GM19468 (cell line): Measurements from ENCODE around the gene GCN1.
"Not testable (repeated sequence)": the region's sequence is repeated elsewhere in the genome, so short reads cannot be mapped to it uniquely, and the experiment has no call there.

Experiments
- ATAC-seq: cut with Tn5 transposase; IDR thresholded peaks from one replicate; pipeline ENCODE4 v1.9.1; 2021; ENCODE audit warnings: mild to moderate bottlenecking, moderate library complexity, moderate number of reproducible peaks; ENCODE audit not compliant: unreplicated experiment; ENCODE audit errors: extremely low read depth

The GCN1 gene

DNA sequence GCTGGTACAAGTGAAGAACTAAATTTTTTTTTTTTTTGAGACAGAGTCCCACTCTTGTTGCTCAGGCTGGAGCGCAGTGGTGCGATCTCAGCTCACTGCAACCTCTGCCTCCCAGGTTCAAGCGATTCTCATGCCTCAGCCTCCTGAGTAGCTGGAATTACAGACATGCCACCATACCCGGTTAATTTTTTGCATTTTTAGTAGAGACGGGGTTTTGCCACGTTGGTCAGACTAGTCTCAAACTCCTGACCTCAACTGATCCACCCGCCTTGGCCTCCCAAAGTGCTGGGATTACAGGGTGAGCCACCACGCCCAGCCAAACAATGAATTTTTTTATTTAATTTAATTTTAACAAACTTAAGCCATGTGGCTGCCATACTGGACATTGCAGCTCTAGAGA, 1.2 kb downstream of the GCN1 start:
- ATAC-seq: not testable (repeated sequence)

- ATAC-seq: no peak
Measured at GRCh38 chr12:120190985-120191480, 3.5 kb downstream of the GCN1 start.

DNA sequence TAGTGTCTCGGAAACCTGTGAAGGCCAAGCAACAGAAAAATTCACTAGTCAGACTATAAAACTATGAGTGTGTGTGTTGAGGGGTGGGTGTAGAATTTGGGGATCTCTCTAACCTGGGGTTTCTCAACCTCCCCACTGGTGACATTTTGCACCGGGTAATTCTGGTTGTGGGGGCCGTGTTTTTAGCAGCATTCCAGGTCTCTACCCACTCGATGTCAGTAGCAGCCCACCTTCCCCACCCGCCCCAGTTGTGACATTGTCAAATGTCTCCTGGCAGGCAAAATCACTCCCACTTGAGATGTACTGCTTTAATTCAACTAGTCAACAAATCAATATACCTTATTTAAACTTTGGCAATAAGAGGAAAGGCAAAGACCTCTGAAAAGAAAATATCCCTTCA, 4.1 kb downstream of the GCN1 start:
- ATAC-seq: no peak

DNA sequence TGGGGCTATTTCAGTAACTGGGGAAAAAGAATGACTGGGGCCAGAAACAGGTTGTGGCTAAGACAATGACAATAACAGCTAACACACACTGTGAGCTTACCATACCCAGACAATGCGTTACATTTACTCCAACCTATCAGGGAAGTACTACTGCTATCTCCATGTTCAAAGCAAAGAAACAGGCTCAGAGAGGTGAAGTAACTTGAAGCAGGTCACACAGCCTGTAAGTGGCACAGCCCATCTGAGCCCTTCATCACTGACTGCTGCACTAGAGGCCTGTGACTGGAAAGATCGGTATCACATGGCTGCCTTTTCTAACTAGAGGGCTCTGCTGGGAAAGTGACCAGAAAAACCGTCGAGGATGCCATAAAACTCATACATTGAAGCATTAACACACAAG, 7.9 kb downstream of the GCN1 start:
- no peak for ATAC-seq

DNA sequence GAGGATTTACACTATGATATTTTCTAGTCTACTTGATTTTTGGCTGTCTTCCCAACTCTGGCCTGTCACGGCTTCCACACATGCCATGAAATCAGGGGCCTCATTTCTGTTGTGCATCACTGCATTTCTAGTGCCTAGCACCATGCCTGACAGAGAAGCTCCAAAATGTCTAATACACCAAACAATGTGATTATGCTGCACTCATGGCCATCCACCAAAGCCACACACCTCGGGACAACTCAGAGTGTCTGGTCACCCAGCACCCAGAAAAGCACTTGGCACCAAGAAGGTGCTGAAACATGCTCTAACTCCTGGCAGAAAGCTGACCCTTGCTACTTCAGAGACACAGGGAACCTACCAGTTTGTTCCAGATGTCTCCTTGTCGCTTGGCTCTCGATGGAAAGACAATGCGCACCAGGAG, 11.3 kb downstream of the GCN1 start:
- ATAC-seq: no peak

- ATAC-seq: no peak
Measured at GRCh38 chr12:120181991-120182631, 12.4 kb downstream of the GCN1 start.

DNA sequence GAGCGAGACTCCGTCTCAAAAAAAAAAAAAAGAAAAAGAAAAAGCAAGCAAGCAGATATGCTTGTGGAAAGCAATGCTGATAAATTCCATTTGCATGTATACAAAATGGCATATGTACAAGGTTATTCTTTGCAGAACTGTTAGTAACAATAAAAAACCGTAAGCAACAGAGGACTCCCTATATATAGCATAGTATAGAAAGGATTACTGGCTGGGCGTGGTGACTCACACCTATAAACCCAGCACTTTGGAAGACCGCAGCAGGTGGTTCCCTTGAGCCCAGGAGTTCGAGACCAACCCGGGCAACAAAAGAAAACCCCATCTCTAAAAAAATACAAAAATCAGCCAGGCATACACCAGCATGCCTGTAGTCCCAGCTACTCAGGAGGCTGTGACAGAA, 13.5 kb downstream of the GCN1 start:
- no peak for ATAC-seq

- ATAC-seq: no peak
Measured at GRCh38 chr12:120175537-120175936, 19.0 kb downstream of the GCN1 start.

GRCh38 chr12:120175062-120175461, 19.5 kb downstream of the GCN1 start:
- ATAC-seq: no peak

DNA sequence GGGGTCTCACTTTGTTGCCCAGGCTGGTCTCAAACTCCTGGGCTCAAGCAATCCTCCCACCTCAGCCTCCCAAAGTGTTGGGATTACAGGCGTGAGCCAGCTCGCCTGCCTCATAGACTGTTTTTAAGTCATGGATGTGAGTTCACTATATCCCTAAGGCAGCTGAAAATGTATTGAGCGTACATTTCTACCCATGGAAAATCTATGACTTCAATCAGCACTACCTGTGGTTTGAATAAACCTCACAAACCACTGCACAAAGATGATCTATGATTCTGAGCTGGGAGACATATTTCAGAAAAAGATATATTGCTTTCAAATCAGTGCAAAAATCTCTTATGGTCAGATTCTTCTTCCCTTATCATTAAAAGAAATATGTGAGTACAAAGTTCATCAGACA, 22.5 kb downstream of the GCN1 start:
- ATAC-seq: no peak

DNA sequence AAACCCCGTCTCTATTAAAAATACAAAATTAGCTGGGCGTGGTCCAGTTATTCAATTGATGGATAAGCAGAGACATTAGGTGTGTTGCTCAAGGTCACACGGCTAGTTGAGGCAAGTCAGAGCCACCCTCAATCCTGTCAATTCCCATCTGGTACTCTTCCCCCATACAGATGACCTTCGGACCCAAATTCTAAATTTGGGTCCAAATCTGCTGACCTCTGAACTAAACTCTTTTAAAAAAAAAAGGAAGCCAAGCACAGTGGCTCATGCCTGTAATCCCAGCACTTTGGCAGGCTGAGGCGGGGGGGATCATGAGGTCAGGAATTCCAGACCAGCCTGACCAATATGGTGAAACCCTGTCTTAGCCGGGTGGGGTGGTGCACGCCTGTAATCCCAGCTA, 23.9 kb downstream of the GCN1 start:
- ATAC-seq: no peak

- ATAC-seq: no peak
Measured at GRCh38 chr12:120169946-120170345, 24.6 kb downstream of the GCN1 start.

- ATAC-seq: no peak
Measured at GRCh38 chr12:120168337-120168736, 26.2 kb downstream of the GCN1 start.

DNA sequence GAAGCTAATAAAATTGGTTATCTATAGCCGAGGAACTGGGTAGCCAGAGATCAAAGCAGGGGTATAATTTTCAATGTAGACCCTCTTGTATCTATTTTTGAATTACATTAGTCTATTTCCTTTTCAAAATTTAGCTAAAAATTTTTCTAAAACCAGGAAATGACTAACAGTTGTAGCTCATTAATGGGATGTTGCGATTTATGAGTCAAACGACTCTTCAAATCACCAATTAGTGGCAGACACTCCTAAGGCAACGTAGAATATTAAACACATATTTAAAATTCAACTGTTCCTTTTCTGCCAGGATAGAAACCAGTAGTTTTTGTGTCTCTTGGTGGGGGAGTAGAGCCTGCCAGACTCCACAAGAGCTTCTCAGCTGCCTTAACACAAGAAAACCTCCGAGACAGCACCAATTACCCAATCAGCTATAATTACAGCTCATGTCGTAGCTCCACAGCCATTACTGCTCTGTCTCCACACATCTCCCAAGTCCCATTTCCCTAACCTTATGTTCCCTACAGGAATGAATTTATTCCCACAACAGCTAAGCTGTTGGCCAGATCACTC, 26.9 kb downstream of the GCN1 start:
- no peak for ATAC-seq

DNA sequence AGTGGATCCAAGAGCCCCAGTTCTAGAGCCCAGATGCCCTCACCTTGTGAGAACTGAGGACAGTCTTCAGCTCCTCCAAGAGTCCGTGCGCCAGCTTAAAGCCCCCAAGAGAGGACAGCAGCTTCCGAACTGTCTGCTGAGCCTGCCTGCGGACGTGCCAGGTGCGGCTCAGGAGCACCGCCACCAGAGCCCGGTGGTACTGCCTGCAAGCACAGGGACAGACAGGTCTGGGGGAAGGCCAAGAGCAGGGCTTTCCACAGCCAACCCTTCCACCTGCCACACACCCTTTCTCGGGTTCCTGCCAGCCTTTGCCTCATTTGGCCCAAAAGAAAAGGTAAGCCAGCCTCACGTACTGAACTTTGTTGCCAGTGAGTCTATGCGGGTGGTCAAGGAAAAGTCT, 30.2 kb downstream of the GCN1 start:
- ATAC-seq: no peak

DNA sequence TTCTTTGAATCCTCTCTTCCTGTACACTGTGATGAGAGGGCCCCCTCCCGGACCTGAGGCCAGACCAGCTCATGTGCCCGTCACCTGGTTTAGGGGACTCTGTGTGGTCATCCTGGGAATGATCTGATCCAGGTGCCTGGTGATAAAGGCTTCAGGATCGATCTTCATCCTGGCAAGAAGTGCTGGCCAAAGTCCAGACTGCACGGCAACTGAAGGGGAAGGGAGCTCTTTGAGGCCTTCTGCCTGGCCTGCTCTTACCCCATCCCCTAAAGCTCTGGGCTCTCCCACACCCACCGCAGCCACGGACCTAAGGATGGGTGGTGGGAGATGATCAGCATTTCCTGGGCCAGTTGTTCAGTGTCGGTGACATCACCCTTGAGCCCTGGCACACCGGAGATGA, 31.8 kb downstream of the GCN1 start:
- no peak for ATAC-seq

DNA sequence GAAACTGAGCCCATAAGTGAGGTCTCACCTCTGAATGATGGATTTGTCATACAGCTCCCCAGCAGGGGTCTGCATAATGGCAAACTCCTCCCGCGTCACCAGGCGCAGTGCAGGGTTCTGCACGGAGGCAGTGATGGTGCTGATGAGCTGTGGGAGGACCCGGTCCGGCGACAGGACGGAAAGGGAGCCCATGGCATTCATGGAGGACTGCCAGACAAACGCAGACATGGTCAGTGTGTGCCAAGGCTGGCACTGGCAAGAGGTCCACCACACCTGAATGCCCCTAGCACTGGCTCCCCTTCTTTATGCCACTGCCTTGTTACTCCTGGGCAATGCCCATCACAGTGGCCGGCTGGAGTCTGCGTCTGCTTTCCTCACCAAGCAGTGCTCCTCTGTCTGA, 32.7 kb downstream of the GCN1 start:
- no peak for ATAC-seq

DNA sequence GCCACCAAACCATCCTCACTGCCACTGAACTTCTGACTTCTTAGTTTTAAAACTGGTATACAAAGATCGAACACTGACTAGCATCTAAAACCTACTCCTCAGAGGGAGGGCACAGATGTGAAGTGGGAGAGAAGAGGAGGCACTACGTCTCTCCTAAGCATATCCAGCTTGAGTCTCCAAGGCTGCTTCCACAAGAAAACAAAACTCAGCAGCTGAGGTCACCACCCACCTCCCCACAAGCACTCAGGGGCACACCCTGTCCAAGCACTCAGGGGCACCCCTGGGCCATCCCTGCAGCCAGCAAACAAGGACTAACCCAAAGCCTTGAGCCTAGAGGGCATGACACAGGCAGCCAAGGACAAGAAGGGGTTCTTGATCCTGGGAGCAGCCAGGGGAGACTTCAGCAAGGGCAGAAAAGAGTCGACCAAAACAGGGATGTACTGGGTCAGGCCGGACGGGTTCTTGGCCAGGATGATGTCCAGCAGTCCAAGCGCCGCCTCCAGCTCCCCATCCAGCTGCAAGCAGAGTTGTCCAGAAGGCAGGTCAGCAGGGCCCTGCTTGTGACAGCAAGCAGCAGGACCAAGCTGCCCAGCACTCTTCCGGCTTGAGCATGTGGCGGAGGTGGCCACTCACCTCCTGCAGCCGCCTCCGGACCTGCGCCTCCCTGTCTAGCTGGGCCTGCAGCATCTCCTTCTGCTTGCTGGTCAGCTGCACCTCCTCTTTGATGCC, 34.8 kb downstream of the GCN1 start:
- no peak for ATAC-seq

GRCh38 chr12:120158351-120158750, 36.2 kb downstream of the GCN1 start:
- no peak for ATAC-seq

- ATAC-seq: no peak
Measured at GRCh38 chr12:120157678-120158077, 36.8 kb downstream of the GCN1 start.
